Testis (tissue), 3 donors: ENCODE data around the gene LDLRAD4. TPM values are rescaled to one million over a fixed set of nuclear protein-coding genes. Genes with fewer than 3 reads are reported as not detected.
"Not testable (repeated sequence)": the region's sequence is repeated elsewhere in the genome, so short reads cannot be mapped to it uniquely, and the experiment has no call there.

Experiments
- DNase-seq: peaks from one replicate; pipeline ENCODE4 v3.0.0-alpha.2; 2019
- H3K27ac ChIP-seq, 2 donors: fragments of 200-600 bp; sonication (generic); one replicate each; pipeline ENCODE4 v1.5.1; 2019
- H3K27me3 ChIP-seq: fragments of 200-600 bp; sonication (generic); one replicate; pipeline ENCODE4 v1.5.1; 2019
- H3K36me3 ChIP-seq: fragments of 200-600 bp; sonication (generic); one replicate; pipeline ENCODE4 v1.5.1; 2017; ENCODE audit warnings: low read depth; ENCODE audit errors: missing control alignments
- H3K4me1 ChIP-seq: fragments of 200-600 bp; sonication (generic); one replicate; pipeline ENCODE4 v1.5.1; 2019
- H3K4me3 ChIP-seq, 2 donors: fragments of 200-600 bp; sonication (generic); one replicate each; pipeline ENCODE4 v1.5.1; 2017 to 2019
- H3K9me3 ChIP-seq: fragments of 200-600 bp; sonication (generic); one replicate; pipeline ENCODE4 v1.5.1; 2017
- CTCF ChIP-seq, 3 experiments: fragments of 450-650 bp in 2 of 3; fragments of 200-600 bp in 1 of 3; sonication (generic) in 1 of 3; IDR thresholded peaks; one replicate each; pipeline ENCODE4 v1.5.1; 2016 to 2019; ENCODE audit warnings: antibody characterized with exemption in 3 of 3, mild to moderate bottlenecking in 2 of 3, moderate library complexity in 1 of 3
- POLR2A ChIP-seq: fragments of 450-650 bp; IDR thresholded peaks from one replicate; pipeline ENCODE4 v1.6.1; 2017; ENCODE audit warnings: antibody characterized with exemption, mild to moderate bottlenecking, moderate library complexity
- WGBS, 2 donors: methylation state at CpG; one replicate each; pipeline ENCODE4 v1.1.5; 2018; 5-methylcytosine and 5-hydroxymethylcytosine counted together
- intact Hi-C: fragments of 100-400 bp; cut with DNase I; formaldehyde crosslinking; loops from one replicate; pipeline ENCODE4 v1.15.1; 2023; ENCODE audit warnings: low total_unique reads
- polyA plus RNA-seq: library from polyadenylated mRNA; stranded (reverse); fragments of 350-450 nt; fragmentation: Illumina TruSeq; extraction: RNeasy Lipid Tissue Mini Kit (QIAGEN cat#74804); gene quantifications from one replicate; pipeline ENCODE4 v1.2.3, GENCODE V29; 2014; ENCODE audit warnings: low read depth, low replicate concordance; ENCODE audit not compliant: insufficient read depth
- total RNA-seq, 2 donors: library from RNA; depleted of rRNA; stranded (reverse); fragments of >200 nt; gene quantifications; one replicate each; pipeline ENCODE4 v1.2.3, GENCODE V29; 2016

Gene LDLRAD4
- total and polyA plus RNA-seq, 3 donors from 2014 or later, result 22.0 to 42.2 (median 25.9) TPM

- H3K27ac ChIP-seq, result no peak overlapping the region
- intact Hi-C loops, result no loop called here
- WGBS, 2 donors, result 83 to 96% methylated on average over 5 of the region's 5 CpGs
- no peaks in the 10 kb centered on the region for H3K9me3 ChIP-seq
- H3K4me1 ChIP-seq, result no peaks in the 10 kb centered on the region
- H3K36me3 ChIP-seq, result no peaks in the 10 kb centered on the region
- DNase-seq, result no peak
- TF ChIP-seq POLR2A, result no peak
- TF ChIP-seq CTCF (IDR thresholded peaks at IDR 0.05), result no peak
- H3K4me3 ChIP-seq, result no peak overlapping the region
- no peaks in the 10 kb centered on the region for H3K27me3 ChIP-seq
These were observed 267.7 kb downstream of the LDLRAD4 start for GRCh38 chr18:13486284-13486683.

- Histone ChIP-seq H3K36me3 (no peaks in the 10 kb centered on the region), H3K4me1 (no peaks in the 10 kb centered on the region), H3K27me3 (no peaks in the 10 kb centered on the region), H3K9me3 (no peaks in the 10 kb centered on the region), H3K4me3 (no peak overlapping the region), H3K27ac (no peak overlapping the region)
- intact Hi-C loops, result no loop called here
- 74 to 82% methylated on average over 9 of the region's 9 CpGs for WGBS, 2 donors
- no peak for TF ChIP-seq POLR2A
- no peak for TF ChIP-seq CTCF (IDR thresholded peaks at IDR 0.05)
- DNase-seq, result no peak
These were observed 268.1 kb downstream of the LDLRAD4 start for GRCh38 chr18:13486686-13487085.

GRCh38 chr18:13487237-13487636 lies 268.7 kb downstream of the LDLRAD4 start:
- 76 to 81% methylated on average over 7 of the region's 7 CpGs for WGBS, 2 donors
- TF ChIP-seq POLR2A, result no peak
- no peak for TF ChIP-seq CTCF (IDR thresholded peaks at IDR 0.05)
- H3K27me3 ChIP-seq, result no peaks in the 10 kb centered on the region

GRCh38 chr18:13488281-13488929 lies 269.8 kb downstream of the LDLRAD4 start:
- H3K27me3 ChIP-seq, result no peaks in the 10 kb centered on the region
- H3K9me3 ChIP-seq, result no peaks in the 10 kb centered on the region
- 90 to 91% methylated on average over 14 of the region's 14 CpGs for WGBS, 2 donors
- H3K4me1 ChIP-seq, result no peaks in the 10 kb centered on the region
- no peak overlapping the region for H3K27ac ChIP-seq
- H3K36me3 ChIP-seq, result no peaks in the 10 kb centered on the region
- TF ChIP-seq POLR2A (no peak), CTCF (IDR thresholded peaks at IDR 0.05) (no peak)
- no peak overlapping the region for H3K4me3 ChIP-seq
- intact Hi-C loops, result no loop called here
- no peak for DNase-seq

More at GRCh38 chr18:13487237-13487636, 268.7 kb downstream of the LDLRAD4 start:
- no peaks in the 10 kb centered on the region for H3K4me1 ChIP-seq
- no peaks in the 10 kb centered on the region for H3K36me3 ChIP-seq
- H3K4me3 ChIP-seq, result no peak overlapping the region
- intact Hi-C loops, result no loop called here
- no peaks in the 10 kb centered on the region for H3K9me3 ChIP-seq
- no peak for DNase-seq
- H3K27ac ChIP-seq, result no peak overlapping the region

GRCh38 chr18:13489303-13489702 lies 270.7 kb downstream of the LDLRAD4 start:
- H3K27me3 ChIP-seq, result not testable (repeated sequence)

More at GRCh38 chr18:13489303-13489702, 270.7 kb downstream of the LDLRAD4 start:
- H3K4me1 ChIP-seq, H3K27ac ChIP-seq, H3K36me3 ChIP-seq, intact Hi-C loops, H3K4me3 ChIP-seq, H3K9me3 ChIP-seq, DNase-seq: not testable (repeated sequence)
- 71 to 79% methylated on average over 4 to 6 of the region's 6 CpGs for WGBS, 2 donors
